H1 (cell line): Measurements from ENCODE around the gene SHMT2. TPM values are rescaled to one million over a fixed set of nuclear protein-coding genes. Genes with fewer than 3 reads are reported as not detected.

Experiments used
- CTCF ChIA-PET: fragments of 300-600 bp; sonication (Branson Sonifier 250); formaldehyde crosslinking; loops from one replicate; lab custom pipeline; 2021; ENCODE audit not compliant: partially characterized antibody; lab: Charles Lee
- POLR2A ChIA-PET: fragments of 300-600 bp; sonication (Branson Sonifier 250); formaldehyde crosslinking; loops from one replicate; lab custom pipeline; 2021; ENCODE audit warnings: inconsistent platforms; ENCODE audit not compliant: partially characterized antibody; lab: Charles Lee
- DNase-seq, 2 experiments: peaks; one replicate each; pipeline versions ENCODE4 v3.0.0 to v3.0.0-alpha.2; 2010 to 2022; ENCODE audit warnings: low spot score in 2 of 2, low read depth in 1 of 2, mixed read lengths in 1 of 2
- FAIRE-seq: peaks from 2 replicates; lab custom pipeline; 2011; peaks lifted over from hg19 to GRCh38; lab: Jason Lieb, UNC
- H2AFZ ChIP-seq: 2 replicates; pipeline ENCODE4 v1.8.1; 2012; ENCODE audit warnings: low read length, inconsistent platforms
- H2AK5ac ChIP-seq: 2 replicates; pipeline ENCODE4 v1.6.1; 2013; ENCODE audit warnings: low read depth, low read length
- H2BK120ac ChIP-seq: replicated peaks from 2 replicates; pipeline ENCODE3; 2013; ENCODE audit warnings: low read depth, low read length, inconsistent platforms
- H2BK12ac ChIP-seq: 2 replicates; pipeline ENCODE4 v1.6.1; 2013; ENCODE audit warnings: low read depth, low read length
- H2BK15ac ChIP-seq: 2 replicates; pipeline ENCODE4 v1.6.1; 2013; ENCODE audit warnings: low read length
- H2BK20ac ChIP-seq: 2 replicates; pipeline ENCODE4 v1.6.1; 2013; ENCODE audit warnings: low read length
- H2BK5ac ChIP-seq: 2 replicates; pipeline ENCODE4 v1.6.1; 2013; ENCODE audit warnings: low read depth, low read length
- H3K14ac ChIP-seq: 2 replicates; pipeline ENCODE4 v1.6.1; 2013; ENCODE audit warnings: inconsistent platforms; ENCODE audit not compliant: insufficient read length
- H3K18ac ChIP-seq: 2 replicates; pipeline ENCODE4 v1.6.1; 2013; ENCODE audit warnings: low read length; ENCODE audit errors: extremely low read depth
- H3K23ac ChIP-seq: 2 replicates; pipeline ENCODE4 v1.6.1; 2013; ENCODE audit warnings: inconsistent platforms; ENCODE audit not compliant: insufficient read length
- H3K23me2 ChIP-seq: 2 replicates; pipeline ENCODE4 v1.6.1; 2013; ENCODE audit warnings: low read depth, low read length
- H3K27ac ChIP-seq: 2 replicates; pipeline ENCODE4 v1.6.1; 2011; ENCODE audit warnings: low read depth, low read length, inconsistent platforms
- H3K27me3 ChIP-seq, 4 experiments: replicated peaks in 1 of 4; 1 replicate in 1 of 4; 2 replicates in 3 of 4; pipeline versions ENCODE4 v1.6.1 to v1.8.1; 2011 to 2013; ENCODE audit warnings: low read length in 3 of 4, mild to moderate bottlenecking in 3 of 4, inconsistent platforms in 2 of 4, mixed read lengths in 2 of 4, moderate library complexity in 1 of 4; ENCODE audit not compliant: control insufficient read depth in 3 of 4, insufficient read depth in 3 of 4; ENCODE audit errors: extremely low read depth in 1 of 4
- H3K36me3 ChIP-seq, 4 experiments: 2 replicates each; pipeline versions ENCODE4 v1.6.1 to v1.8.1; 2011 to 2013; ENCODE audit warnings: mild to moderate bottlenecking in 4 of 4, low read length in 3 of 4, moderate library complexity in 2 of 4, control low read depth in 1 of 4, inconsistent platforms in 1 of 4; ENCODE audit not compliant: insufficient read depth in 4 of 4, control insufficient read depth in 2 of 4
- H3K4ac ChIP-seq: replicated peaks from 2 replicates; pipeline ENCODE3; 2013; ENCODE audit warnings: low read length, low read depth, mixed read lengths, inconsistent platforms; ENCODE audit not compliant: insufficient read length
- H3K4me1 ChIP-seq, 4 experiments: replicated peaks in 1 of 4; 1 replicate in 1 of 4; 2 replicates in 3 of 4; pipeline versions ENCODE4 v1.6.1 to v1.8.1; 2011 to 2013; ENCODE audit warnings: low read length in 3 of 4, inconsistent platforms in 2 of 4, mixed read lengths in 1 of 4; ENCODE audit not compliant: insufficient read depth in 4 of 4, control insufficient read depth in 3 of 4
- H3K4me2 ChIP-seq, 2 experiments: 2 replicates each; pipeline versions ENCODE4 v1.6.1 to v1.8.1; 2011 to 2013; ENCODE audit warnings: low read depth in 2 of 2, low read length in 2 of 2, control low read depth in 1 of 2, inconsistent platforms in 1 of 2, mild to moderate bottlenecking in 1 of 2; ENCODE audit not compliant: insufficient read depth in 1 of 2
- H3K4me3 ChIP-seq, 4 experiments: fragments of 200-600, 300-600 bp in 1 of 4; sonication (generic), shearing (Covaris generic), sonication (Bioruptor Twin) in 1 of 4; 2 replicates each; pipeline versions ENCODE4 v1.5.1 to v1.8.1; 2011 to 2016; ENCODE audit warnings: low read length in 4 of 4, low read depth in 3 of 4, control low read depth in 2 of 4, inconsistent platforms in 2 of 4, mild to moderate bottlenecking in 2 of 4, mixed read lengths in 1 of 4, moderate library complexity in 1 of 4; ENCODE audit not compliant: insufficient read depth in 2 of 4; ENCODE audit errors: extremely low read depth in 1 of 4
- H3K56ac ChIP-seq: replicated peaks from 2 replicates; pipeline ENCODE3; 2013; ENCODE audit warnings: low read depth, mild to moderate bottlenecking, mixed read lengths, low read length, inconsistent platforms; ENCODE audit not compliant: insufficient read length
- H3K79me1 ChIP-seq: 2 replicates; pipeline ENCODE4 v1.6.1; 2013; ENCODE audit warnings: low read depth, low read length, control low read depth
- H3K79me2 ChIP-seq, 2 experiments: 2 replicates each; pipeline versions ENCODE4 v1.6.1 to v1.8.1; 2012 to 2013; ENCODE audit warnings: low read length in 2 of 2, mild to moderate bottlenecking in 2 of 2, inconsistent platforms in 1 of 2; ENCODE audit not compliant: insufficient read depth in 2 of 2, control insufficient read depth in 1 of 2
- H3K9ac ChIP-seq, 4 experiments: replicated peaks in 1 of 4; 1 replicate in 1 of 4; 2 replicates in 3 of 4; pipeline versions ENCODE4 v1.6.1 to v1.8.1; 2011 to 2013; ENCODE audit warnings: low read depth in 3 of 4, low read length in 3 of 4, control low read depth in 2 of 4, mild to moderate bottlenecking in 2 of 4, moderate library complexity in 2 of 4, inconsistent platforms in 1 of 4; ENCODE audit errors: extremely low read depth in 1 of 4
- H3K9me3 ChIP-seq, 2 experiments: 2 replicates each; pipeline versions ENCODE4 v1.6.1 to v1.8.1; 2012 to 2013; ENCODE audit warnings: mild to moderate bottlenecking in 2 of 2, moderate library complexity in 2 of 2, control low read depth in 1 of 2, inconsistent platforms in 1 of 2, low read depth in 1 of 2, low read length in 1 of 2, mixed read lengths in 1 of 2; ENCODE audit not compliant: insufficient read depth in 2 of 2
- H4K20me1 ChIP-seq, 2 experiments: replicated peaks in 1 of 2; 2 replicates each; pipeline versions ENCODE3 to v1.8.1; 2011 to 2013; ENCODE audit warnings: inconsistent platforms in 2 of 2, low read length in 2 of 2, mild to moderate bottlenecking in 1 of 2; ENCODE audit not compliant: insufficient read depth in 2 of 2, control insufficient read depth in 1 of 2
- H4K5ac ChIP-seq: 2 replicates; pipeline ENCODE4 v1.6.1; 2013; ENCODE audit warnings: low read length, low read depth, mixed read lengths, inconsistent platforms; ENCODE audit not compliant: insufficient read length
- H4K8ac ChIP-seq: 2 replicates; pipeline ENCODE4 v1.8.0; 2013; ENCODE audit warnings: mild to moderate bottlenecking, moderate library complexity, low read length, inconsistent platforms; ENCODE audit not compliant: insufficient read depth; ENCODE audit errors: extremely low read depth
- H4K91ac ChIP-seq: replicated peaks from 2 replicates; pipeline ENCODE3; 2013; ENCODE audit warnings: low read length, mixed read lengths, inconsistent platforms; ENCODE audit not compliant: insufficient read length
- ASH2L ChIP-seq: fragments of 200-600, 300-600 bp; sonication (generic); IDR thresholded peaks from one replicate; pipeline ENCODE4 v1.7.1; 2017; ENCODE audit warnings: low read length
- CREB1 ChIP-seq: IDR thresholded peaks from 2 replicates; pipeline ENCODE4 v1.6.1; 2012; ENCODE audit warnings: inconsistent platforms
- EGR1 ChIP-seq: IDR thresholded peaks from 2 replicates; pipeline ENCODE4 v1.6.1; 2011; ENCODE audit warnings: low read depth, low read length, borderline replicate concordance
- FOSL1 ChIP-seq: IDR thresholded peaks from 2 replicates; pipeline ENCODE4 v1.6.1; 2011; ENCODE audit warnings: mild to moderate bottlenecking, low read depth, low read length, moderate library complexity; ENCODE audit not compliant: insufficient read depth
- GABPA ChIP-seq: IDR thresholded peaks from 2 replicates; pipeline ENCODE4 v1.6.1; 2011; ENCODE audit warnings: mild to moderate bottlenecking, low read length, moderate library complexity, borderline replicate concordance; ENCODE audit not compliant: insufficient read depth
- GTF2F1 ChIP-seq: IDR thresholded peaks from 2 replicates; pipeline ENCODE4 v1.6.1; 2012; ENCODE audit warnings: low read depth, low read length, improper control_type of control experiment, borderline replicate concordance
- HDAC2 ChIP-seq, 2 experiments: fragments of 300-600 bp in 1 of 2; sonication (generic) in 1 of 2; IDR thresholded peaks; 2 replicates each; pipeline ENCODE4 v1.6.1; 2011 to 2012; ENCODE audit warnings: low read depth in 2 of 2, low read length in 2 of 2, mild to moderate bottlenecking in 2 of 2, moderate library complexity in 2 of 2, borderline replicate concordance in 1 of 2, inconsistent platforms in 1 of 2
- JUN ChIP-seq: IDR thresholded peaks from 2 replicates; pipeline ENCODE4 v1.6.1; 2011; ENCODE audit warnings: low read depth, mild to moderate bottlenecking, improper control_type of control experiment, low read length
- POLR2A ChIP-seq, 2 experiments: IDR thresholded peaks; 1 replicate in 1 of 2; 2 replicates in 1 of 2; pipeline ENCODE4 v1.6.1; 2011; ENCODE audit warnings: low read depth in 2 of 2, low read length in 2 of 2, mild to moderate bottlenecking in 2 of 2; ENCODE audit errors: control extremely low read depth in 1 of 2
- RXRA ChIP-seq: IDR thresholded peaks from 2 replicates; pipeline ENCODE4 v1.6.1; 2011; ENCODE audit warnings: low read depth, mild to moderate bottlenecking, low read length, moderate library complexity; ENCODE audit not compliant: insufficient read depth
- SAP30 ChIP-seq: fragments of 300-600 bp; sonication (generic); IDR thresholded peaks from 2 replicates; pipeline ENCODE4 v1.7.1; 2012; ENCODE audit warnings: low read length, moderate library complexity, mild to moderate bottlenecking, inconsistent platforms; ENCODE audit not compliant: insufficient read depth, insufficient replicate concordance
- SIRT6 ChIP-seq: IDR thresholded peaks from one replicate; pipeline ENCODE4 v1.7.1; 2012; ENCODE audit warnings: low read length, inconsistent platforms
- SP4 ChIP-seq: IDR thresholded peaks from 2 replicates; pipeline ENCODE4 v1.6.1; 2012; ENCODE audit warnings: low read length, inconsistent platforms
- WGBS, 2 experiments: shearing (Covaris generic) in 1 of 2; methylation state at CpG; one replicate each; pipeline versions ENCODE4 v1.1.6 to v1.1.7; 2013 to 2015; ENCODE audit warnings: low lambda C conversion rate in 2 of 2, mixed read lengths in 2 of 2, inconsistent platforms in 1 of 2, low coverage in 1 of 2, missing lambda C conversion rate in 1 of 2; ENCODE audit not compliant: insufficient replicate concordance in 2 of 2, insufficient coverage in 1 of 2, insufficient read length in 1 of 2; ENCODE audit errors: extremely low coverage in 1 of 2, missing lambda C conversion rate in 1 of 2; 5-methylcytosine and 5-hydroxymethylcytosine counted together
- polyA plus RNA-seq, 7 experiments: library from polyadenylated mRNA; depleted of rRNA in 3 of 7; stranded (reverse) in 5 of 7; unstranded in 2 of 7; fragments of >200 nt in 5 of 7; fragments of 200-250 nt in 2 of 7; gene quantifications; 1 replicate in 5 of 7; 2 replicates in 1 of 7; 4 replicates in 1 of 7; pipeline versions ENCODE4 v1.2.1 to v1.2.3, GENCODE V29; 2011 to 2013; ENCODE audit warnings: missing spikeins in 2 of 7, mixed read lengths in 2 of 7
- total RNA-seq: library from RNA; stranded (reverse); fragmentation: NEBNext Ultra II Directional; extraction: Animal tissue kit (Norgen Biotek cat#: 25700); gene quantifications from 2 replicates; pipeline ENCODE4 v1.2.1, GENCODE V29; 2021

The SHMT2 gene
- total and polyA plus RNA-seq, 2 of the 8 experiments (the other 6 are each of a cell fraction or from before 2014, with no cell fraction given): 274 to 520 TPM

DNA sequence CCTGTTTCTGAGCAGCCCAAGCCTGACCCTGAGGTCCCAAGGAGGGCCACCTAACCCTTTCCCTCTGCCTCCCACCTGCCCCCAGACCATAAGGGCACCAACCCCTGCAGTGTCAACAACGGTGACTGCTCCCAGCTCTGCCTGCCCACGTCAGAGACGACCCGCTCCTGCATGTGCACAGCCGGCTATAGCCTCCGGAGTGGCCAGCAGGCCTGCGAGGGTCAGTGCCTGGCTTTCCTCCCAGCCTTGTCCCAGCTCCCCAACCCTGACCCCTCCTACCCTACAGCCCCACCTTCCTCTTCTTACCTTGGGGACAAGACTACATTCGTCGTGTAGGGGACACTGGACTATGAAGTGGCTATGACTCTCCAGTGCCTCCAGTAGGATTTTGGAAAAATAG, 48.4 kb upstream of the SHMT2 start:
- Histone ChIP-seq H3K9ac (no peak overlapping the region), H2BK5ac (no peak overlapping the region), H3K23me2 (no peaks in the 10 kb centered on the region), H2BK20ac (no peak overlapping the region), H4K5ac (no peak overlapping the region), H3K4ac (no peak overlapping the region), H3K9me3 (no peaks in the 10 kb centered on the region), H3K4me1 (no peaks in the 10 kb centered on the region; a peak in 1 of 7 replicates), H2AFZ (no peak overlapping the region), H2BK120ac (no peak overlapping the region), H3K36me3 (peaks cover 51 to 78% (median 75%) of the 10 kb centered on the region in 4 experiments), H3K27me3 (no peaks in the 10 kb centered on the region), H2AK5ac (no peak overlapping the region), H4K20me1 (peaks cover 6 to 21% of the 10 kb centered on the region in 2 experiments), H2BK15ac (no peak overlapping the region), H3K79me1 (no peaks in the 10 kb centered on the region), H4K8ac (no peak overlapping the region), H3K18ac (no peak overlapping the region), H3K79me2 (no peaks in the 10 kb centered on the region), H3K23ac (no peak overlapping the region), H3K4me2 (no peak overlapping the region), H3K56ac (no peak overlapping the region), H4K91ac (no peak overlapping the region), H3K27ac (no peak overlapping the region), H2BK12ac (no peak overlapping the region), H3K14ac (no peak overlapping the region), H3K4me3 (no peak overlapping the region)
- ChIA-PET POLR2A (interaction anchor here (0.7 to 4.6 kb wide), 13 partner anchors 9 to 58 kb away, joined by 3 to 15 read pairs (median 4); partner anchors contain the start of genes LRP1-AS and SHMT2), CTCF (interaction anchor here (0.6 to 21.9 kb wide), 12 partner anchors 4 to 82 kb away, joined by 3 to 389 read pairs (median 3); partner anchors contain the start of gene LRP1)
- DNase-seq: no peak
- no peak for FAIRE-seq
- WGBS, 2 experiments: 91% methylated on average over 9 of the region's 9 CpGs; no CpG with 5 or more reads in 1 of the 2 experiments
- no peak for TF ChIP-seq FOSL1
- TF ChIP-seq GTF2F1: no peak
- TF ChIP-seq GABPA: no peak
- TF ChIP-seq CREB1: no peak
- no peak for TF ChIP-seq HDAC2 (IDR thresholded peaks at IDR 0.05; ENCODE audit: borderline replicate concordance in 1 of 2, low read depth in 2 of 2, low read length in 2 of 2)
- no peak for TF ChIP-seq SP4
- no peak for TF ChIP-seq SIRT6
- no peak for TF ChIP-seq EGR1
- TF ChIP-seq ASH2L: no peak
- TF ChIP-seq SAP30: no peak
- no peak for TF ChIP-seq JUN
- TF ChIP-seq POLR2A (IDR thresholded peaks at IDR 0.05; ENCODE audit: control extremely low read depth in 1 of 2, low read depth in 2 of 2, low read length in 2 of 2): no peak
- TF ChIP-seq RXRA: no peak
